ENCODE measurements around the gene DNAJB14.
A peak's percentile ranks its signal among the peaks of the same experiment; 100 is the strongest.

DNAJB14 gene

DNA sequence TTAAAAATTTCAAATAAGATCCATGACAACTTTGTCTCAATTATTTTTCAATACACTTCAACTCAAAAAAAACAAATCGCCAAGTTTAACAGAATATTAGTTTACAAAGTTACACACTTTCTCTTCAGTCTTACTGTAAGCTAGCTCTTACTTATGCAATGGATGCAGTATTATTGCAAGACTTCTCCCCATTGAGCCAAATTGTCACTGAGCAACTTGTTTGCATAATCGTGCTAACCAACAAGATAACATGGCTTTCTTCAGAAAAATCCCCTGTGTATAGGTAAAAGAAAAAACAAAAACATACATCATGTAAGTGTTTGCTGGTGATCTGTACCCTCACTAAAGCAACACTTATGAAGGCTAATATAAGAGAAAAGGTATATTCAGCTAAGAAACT is 18.9 kb downstream of the DNAJB14 start:
- TF ChIP-seq, protein P1, sequence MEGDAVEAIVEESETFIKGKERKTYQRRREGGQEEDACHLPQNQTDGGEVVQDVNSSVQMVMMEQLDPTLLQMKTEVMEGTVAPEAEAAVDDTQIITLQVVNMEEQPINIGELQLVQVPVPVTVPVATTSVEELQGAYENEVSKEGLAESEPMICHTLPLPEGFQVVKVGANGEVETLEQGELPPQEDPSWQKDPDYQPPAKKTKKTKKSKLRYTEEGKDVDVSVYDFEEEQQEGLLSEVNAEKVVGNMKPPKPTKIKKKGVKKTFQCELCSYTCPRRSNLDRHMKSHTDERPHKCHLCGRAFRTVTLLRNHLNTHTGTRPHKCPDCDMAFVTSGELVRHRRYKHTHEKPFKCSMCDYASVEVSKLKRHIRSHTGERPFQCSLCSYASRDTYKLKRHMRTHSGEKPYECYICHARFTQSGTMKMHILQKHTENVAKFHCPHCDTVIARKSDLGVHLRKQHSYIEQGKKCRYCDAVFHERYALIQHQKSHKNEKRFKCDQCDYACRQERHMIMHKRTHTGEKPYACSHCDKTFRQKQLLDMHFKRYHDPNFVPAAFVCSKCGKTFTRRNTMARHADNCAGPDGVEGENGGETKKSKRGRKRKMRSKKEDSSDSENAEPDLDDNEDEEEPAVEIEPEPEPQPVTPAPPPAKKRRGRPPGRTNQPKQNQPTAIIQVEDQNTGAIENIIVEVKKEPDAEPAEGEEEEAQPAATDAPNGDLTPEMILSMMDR (IDR thresholded peaks at IDR 0.05), result no peak
- no peak for DNase-seq
- no peaks in the 10 kb centered on the region for H3K27me3 Mint-ChIP-seq (ENCODE audit: low read depth, poor library complexity)
- no peak overlapping the region for H3K27ac Mint-ChIP-seq
- peaks cover 46% of the 10 kb centered on the region for H3K36me3 Mint-ChIP-seq (ENCODE audit: low read depth)
- H3K9me3 Mint-ChIP-seq, result peaks cover 17% of the 10 kb centered on the region
- H3K4me3 Mint-ChIP-seq, result no peak overlapping the region
- H3K4me1 Mint-ChIP-seq, result no peaks in the 10 kb centered on the region

DNA sequence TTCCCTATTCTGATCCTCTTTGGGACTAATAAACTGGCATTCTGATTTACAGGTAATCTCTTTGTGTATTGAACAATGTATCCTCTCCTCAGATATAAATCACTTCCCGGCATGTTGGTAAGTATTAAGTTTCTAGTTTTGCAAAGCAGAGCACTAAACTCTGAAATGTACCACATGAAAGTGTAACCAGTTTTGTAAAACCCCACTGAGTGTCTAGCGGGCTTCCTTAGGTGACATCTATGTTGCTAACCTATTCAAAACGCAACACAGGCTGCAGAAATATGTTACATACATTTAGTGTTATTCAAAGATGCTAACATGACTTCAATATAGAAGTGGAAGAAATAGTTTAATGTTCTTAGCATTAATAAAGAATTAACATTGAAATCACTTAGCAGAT is 25.2 kb downstream of the DNAJB14 start:
- peaks cover 47% of the 10 kb centered on the region for H3K36me3 Mint-ChIP-seq (ENCODE audit: low read depth)
- H3K9me3 Mint-ChIP-seq, result peaks cover 10% of the 10 kb centered on the region
- H3K4me3 Mint-ChIP-seq, result no peak overlapping the region
- H3K27ac Mint-ChIP-seq, result no peak overlapping the region
- no peaks in the 10 kb centered on the region for H3K4me1 Mint-ChIP-seq
- no peaks in the 10 kb centered on the region for H3K27me3 Mint-ChIP-seq (ENCODE audit: low read depth, poor library complexity)
- TF ChIP-seq, protein P1 (IDR thresholded peaks at IDR 0.05), result no peak
- no peak for DNase-seq

DNA sequence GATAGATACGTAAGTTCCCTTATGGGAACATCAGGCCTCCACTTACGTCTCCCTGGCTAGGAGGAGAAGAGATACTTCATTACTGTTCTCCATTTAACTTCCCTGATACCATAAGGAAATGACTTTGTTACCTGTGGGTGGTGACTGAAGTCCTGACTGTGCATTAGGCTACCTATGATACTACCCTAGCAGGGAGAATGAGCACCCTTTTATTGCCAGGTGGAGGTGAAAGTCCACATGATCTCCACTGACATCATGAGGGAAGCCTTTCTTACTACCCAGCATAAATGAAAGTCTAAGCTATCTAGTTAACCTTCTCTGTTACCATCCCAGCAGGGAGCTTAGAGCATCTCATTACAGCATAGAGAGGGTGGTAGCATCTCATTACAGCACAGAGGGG is 27.8 kb downstream of the DNAJB14 start:
- Mint-ChIP-seq H3K36me3 (ENCODE audit: low read depth) (peaks cover 70% of the 10 kb centered on the region), H3K27ac (no peak overlapping the region), H3K4me3 (no peak overlapping the region), H3K4me1 (no peaks in the 10 kb centered on the region), H3K27me3 (ENCODE audit: low read depth, poor library complexity) (no peaks in the 10 kb centered on the region), H3K9me3 (peaks cover 15% of the 10 kb centered on the region)
- DNase-seq, result no peak
- TF ChIP-seq, protein P1 (IDR thresholded peaks at IDR 0.05), result no peak

DNA sequence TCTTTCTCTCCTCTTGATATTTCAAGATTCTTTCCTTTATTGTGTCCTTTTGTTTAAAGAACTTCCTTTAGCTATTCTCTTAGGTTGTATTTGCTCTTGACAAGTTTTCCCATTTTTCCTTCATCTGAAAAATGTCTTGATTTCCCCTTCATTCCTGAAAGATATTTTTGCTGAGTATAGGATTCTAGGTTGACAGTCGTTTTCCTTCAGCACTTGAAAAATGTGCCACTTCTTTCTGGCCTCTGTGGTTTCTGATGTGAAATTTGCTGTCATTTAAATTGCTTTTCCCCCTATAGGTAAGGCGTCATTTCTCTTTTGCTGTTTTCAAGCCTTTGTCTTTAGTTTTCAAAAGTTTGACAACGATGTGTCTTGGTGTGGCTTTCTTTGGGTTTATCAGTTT is 28.8 kb downstream of the DNAJB14 start:
- Mint-ChIP-seq H3K36me3 (ENCODE audit: low read depth) (peaks cover 77% of the 10 kb centered on the region), H3K9me3 (peaks cover 15% of the 10 kb centered on the region), H3K27ac (no peak overlapping the region), H3K4me1 (no peaks in the 10 kb centered on the region), H3K27me3 (ENCODE audit: low read depth, poor library complexity) (no peaks in the 10 kb centered on the region), H3K4me3 (no peak overlapping the region)
- no peak for DNase-seq
- TF ChIP-seq, protein P1 (IDR thresholded peaks at IDR 0.05), result no peak

DNA sequence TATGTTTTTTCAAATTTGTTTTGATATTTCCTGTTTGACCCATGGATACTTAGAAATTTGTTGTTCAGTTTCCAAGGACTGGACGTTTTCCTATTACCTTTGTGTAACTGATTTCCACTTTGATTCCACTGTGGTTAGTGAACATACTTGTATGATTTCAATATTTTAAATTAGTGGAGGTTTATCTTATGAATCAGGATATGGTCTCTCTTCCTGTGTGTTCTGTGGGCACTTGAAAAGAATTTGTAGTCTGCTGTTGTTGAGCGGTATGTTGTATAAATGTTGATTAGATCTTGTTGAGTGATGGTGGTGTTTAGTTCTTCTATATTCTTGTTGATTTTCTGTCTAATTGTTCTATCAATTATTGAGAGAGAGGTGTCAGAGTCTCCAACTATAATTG is 31.0 kb downstream of the DNAJB14 start:
- Mint-ChIP-seq H3K4me3 (no peak overlapping the region), H3K36me3 (ENCODE audit: low read depth) (peaks cover 71% of the 10 kb centered on the region), H3K4me1 (no peaks in the 10 kb centered on the region), H3K27me3 (ENCODE audit: low read depth, poor library complexity) (no peaks in the 10 kb centered on the region), H3K9me3 (peaks cover 15% of the 10 kb centered on the region), H3K27ac (peak overlapping the region; percentile 16)
- TF ChIP-seq, protein P1 (IDR thresholded peaks at IDR 0.05), result no peak
- no peak for DNase-seq

- TF ChIP-seq, protein P1 (IDR thresholded peaks at IDR 0.05), result no peak
Measured at GRCh38 chr4:99894998-99895397, 51.4 kb downstream of the DNAJB14 start.

More at GRCh38 chr4:99894998-99895397, 51.4 kb downstream of the DNAJB14 start:
- Mint-ChIP-seq H3K27me3 (ENCODE audit: low read depth, poor library complexity) (no peaks in the 10 kb centered on the region), H3K4me3 (peak overlapping the region; percentile 99), H3K9me3 (no peaks in the 10 kb centered on the region), H3K27ac (peak overlapping the region; percentile 72), H3K4me1 (peaks cover 32% of the 10 kb centered on the region), H3K36me3 (ENCODE audit: low read depth) (no peaks in the 10 kb centered on the region)
- no peak for DNase-seq

All from nephron progenitor cell (in vitro differentiated cells).